ENCODE results near the gene ZNRF3.

DNA sequence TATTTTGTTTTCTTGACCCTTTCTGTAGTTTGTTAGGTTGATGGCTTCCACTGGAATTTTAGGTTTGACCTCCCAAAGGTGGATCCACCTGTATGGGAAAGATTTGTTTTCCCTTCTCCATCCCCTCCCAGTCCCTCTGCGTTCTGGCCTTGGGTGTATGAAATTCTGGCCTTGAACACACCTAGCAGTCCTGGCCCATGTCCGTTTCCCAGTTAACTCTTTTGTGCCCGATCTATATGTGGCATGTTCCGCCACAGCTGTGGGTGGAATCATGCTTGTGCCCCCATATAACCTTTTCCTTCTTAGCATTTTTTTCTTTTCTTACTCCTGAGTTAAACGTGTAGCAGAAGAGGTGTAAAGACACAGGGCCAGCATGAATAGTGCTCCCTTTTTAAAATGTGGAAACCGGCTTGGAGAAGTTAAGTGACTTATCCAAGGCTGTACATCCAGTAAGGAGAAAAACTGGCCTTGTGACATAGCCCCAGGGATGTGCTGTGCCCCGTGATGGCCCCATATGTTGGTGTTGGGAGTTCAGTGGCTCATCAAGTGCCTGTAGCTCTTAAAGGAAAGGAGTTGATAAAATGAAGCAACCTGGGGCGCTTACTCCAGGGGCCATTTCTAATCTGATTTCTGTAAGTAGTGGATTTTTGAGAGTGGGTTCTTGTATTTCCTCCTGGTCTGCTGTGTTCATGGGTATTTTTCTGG, 39.3 kb downstream of the ZNRF3 start:
- no peak for TF ChIP-seq POLR2A (IDR thresholded peaks at IDR 0.05; ENCODE audit: low read depth, low read length)
- TF ChIP-seq TAF1 (IDR thresholded peaks at IDR 0.05; ENCODE audit: low read depth, low read length) = no peak
